Mesothelial cell of epicardium (in vitro differentiated cells): Measurements from ENCODE around the gene UBL7. TPM values are rescaled to one million over a fixed set of nuclear protein-coding genes. Genes with fewer than 3 reads are reported as not detected.

Experiments
- DNase-seq, 2 experiments: peaks; one replicate each; pipeline ENCODE4 v3.0.0; 2021; ENCODE audit warnings: low spot score in 2 of 2; ENCODE audit not compliant: unreplicated experiment in 2 of 2
- H3K27ac Mint-ChIP-seq: 2 replicates; pipeline ENCODE4 v1.8.0; 2021; ENCODE audit warnings: mixed read lengths
- H3K27me3 Mint-ChIP-seq: 2 replicates; pipeline ENCODE4 v1.8.0; 2021; ENCODE audit warnings: low read depth, mixed read lengths
- H3K36me3 Mint-ChIP-seq: 2 replicates; pipeline ENCODE4 v1.8.0; 2021; ENCODE audit warnings: mixed read lengths
- H3K4me1 Mint-ChIP-seq: 2 replicates; pipeline ENCODE4 v1.8.0; 2021; ENCODE audit warnings: mixed read lengths
- H3K4me3 Mint-ChIP-seq: 2 replicates; pipeline ENCODE4 v1.8.0; 2021; ENCODE audit warnings: mild to moderate bottlenecking, moderate library complexity, mixed read lengths
- H3K9me3 Mint-ChIP-seq: 2 replicates; pipeline ENCODE4 v1.8.0; 2021; ENCODE audit warnings: mixed read lengths
- CTCF ChIP-seq: fragments of 200-600 bp; sonication (generic); IDR thresholded peaks from one replicate; pipeline ENCODE4 v1.5.0; 2021; ENCODE audit warnings: antibody characterized with exemption; ENCODE audit not compliant: unreplicated experiment
- total RNA-seq: library from RNA; stranded (reverse); gene quantifications from 3 replicates; pipeline ENCODE4 v1.2.1, GENCODE V29; 2021

UBL7 gene
- total RNA-seq, 1 donor from 2014 or later = 43.2 TPM

GRCh38 chr15:74432968-74433591 lies 27.9 kb downstream of the UBL7 start:
- no peak for DNase-seq
- Mint-ChIP-seq H3K4me1 (peaks cover 16% of the 10 kb centered on the region), H3K4me3 (peak overlapping the region; percentile 59), H3K27ac (no peak overlapping the region), H3K36me3 (no peaks in the 10 kb centered on the region), H3K9me3 (no peaks in the 10 kb centered on the region), H3K27me3 (peaks cover 43% of the 10 kb centered on the region)
- TF ChIP-seq CTCF = no peak

- Mint-ChIP-seq H3K9me3 (no peaks in the 10 kb centered on the region), H3K27ac (no peak overlapping the region), H3K4me3 (peak overlapping the region; percentile 59), H3K4me1 (peaks cover 19% of the 10 kb centered on the region), H3K36me3 (no peaks in the 10 kb centered on the region), H3K27me3 (peaks cover 43% of the 10 kb centered on the region)
- no peak for DNase-seq
- TF ChIP-seq CTCF = no peak
These were observed 28.5 kb downstream of the UBL7 start for GRCh38 chr15:74432271-74432967.

GRCh38 chr15:74431645-74432044 lies 29.3 kb downstream of the UBL7 start:
- no peak for DNase-seq
- no peaks in the 10 kb centered on the region for H3K9me3 Mint-ChIP-seq
- H3K4me3 Mint-ChIP-seq = peak overlapping the region; percentile 59
- H3K36me3 Mint-ChIP-seq = no peaks in the 10 kb centered on the region
- no peak overlapping the region for H3K27ac Mint-ChIP-seq
- H3K4me1 Mint-ChIP-seq = peaks cover 19% of the 10 kb centered on the region
- peaks cover 43% of the 10 kb centered on the region for H3K27me3 Mint-ChIP-seq
- no peak for TF ChIP-seq CTCF

- H3K9me3 Mint-ChIP-seq = no peaks in the 10 kb centered on the region
- H3K27ac Mint-ChIP-seq = no peak overlapping the region
- peaks cover 19% of the 10 kb centered on the region for H3K4me1 Mint-ChIP-seq
- TF ChIP-seq CTCF = no peak
- no peaks in the 10 kb centered on the region for H3K36me3 Mint-ChIP-seq
- DNase-seq = no peak
- no peak overlapping the region for H3K4me3 Mint-ChIP-seq
- peaks cover 43% of the 10 kb centered on the region for H3K27me3 Mint-ChIP-seq
These were observed 29.8 kb downstream of the UBL7 start for GRCh38 chr15:74431116-74431515.

- no peaks in the 10 kb centered on the region for H3K36me3 Mint-ChIP-seq
These were observed 30.4 kb downstream of the UBL7 start for GRCh38 chr15:74430510-74430951.

More at GRCh38 chr15:74430510-74430951, 30.4 kb downstream of the UBL7 start:
- DNase-seq = no peak
- Mint-ChIP-seq H3K27ac (no peak overlapping the region), H3K27me3 (peaks cover 43% of the 10 kb centered on the region), H3K9me3 (no peaks in the 10 kb centered on the region), H3K4me1 (peaks cover 19% of the 10 kb centered on the region), H3K4me3 (no peak overlapping the region)
- no peak for TF ChIP-seq CTCF
